Activated gamma-delta T cell (primary cell): Measurements from ENCODE around the gene TANK.
A peak's percentile ranks its signal among the peaks of the same experiment; 100 is the strongest.

Experiments
- DNase-seq: peaks from one replicate; lab custom pipeline; 2025; lab: John Stamatoyannopoulos, UW

TANK gene

DNA sequence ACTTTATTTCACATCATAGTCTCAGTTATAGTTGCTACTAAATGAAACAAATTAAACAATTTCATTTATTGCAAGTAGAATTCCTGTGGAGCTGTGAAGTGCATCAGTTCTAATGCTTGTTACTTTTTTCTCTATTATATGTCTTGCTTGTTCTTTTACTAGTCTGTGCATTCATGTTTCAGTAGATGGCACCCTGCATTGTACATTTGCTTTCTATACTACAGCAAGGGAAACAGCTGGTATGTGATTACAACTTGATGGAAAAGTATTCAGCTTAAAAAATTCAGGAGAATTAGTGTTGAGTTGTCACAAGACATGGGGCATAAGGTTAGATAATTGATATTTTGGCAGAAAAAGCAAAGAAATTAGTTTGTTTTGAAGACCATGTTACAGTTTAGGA is 72.3 kb downstream of the TANK start:
- no peak for DNase-seq

DNA sequence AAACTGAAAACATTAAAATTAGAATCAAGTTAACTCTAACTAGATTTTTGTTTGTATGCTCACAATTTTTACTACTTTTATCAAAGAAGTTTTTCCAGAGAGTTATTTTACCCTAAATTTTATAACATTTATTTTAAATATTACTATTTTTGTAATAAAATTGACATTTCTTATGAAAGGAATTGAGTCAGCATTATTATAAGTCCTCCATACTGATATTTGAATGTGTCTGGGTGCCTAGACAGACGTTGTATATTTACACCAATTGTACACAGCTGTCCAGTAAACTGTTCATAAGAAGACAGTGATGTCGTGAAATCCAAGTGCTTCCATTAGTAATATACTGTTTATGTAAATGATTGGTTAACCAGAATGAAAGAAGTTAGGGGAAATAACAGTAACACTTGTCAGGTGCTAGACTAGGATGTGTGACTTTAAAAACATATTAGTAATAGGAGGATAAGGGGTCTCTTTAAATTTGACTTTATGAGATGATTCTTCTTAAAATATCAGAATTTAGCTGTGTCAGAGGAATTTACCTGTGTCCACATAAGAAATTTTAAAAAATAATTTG is 73.7 kb downstream of the TANK start:
- DNase-seq = no peak

DNA sequence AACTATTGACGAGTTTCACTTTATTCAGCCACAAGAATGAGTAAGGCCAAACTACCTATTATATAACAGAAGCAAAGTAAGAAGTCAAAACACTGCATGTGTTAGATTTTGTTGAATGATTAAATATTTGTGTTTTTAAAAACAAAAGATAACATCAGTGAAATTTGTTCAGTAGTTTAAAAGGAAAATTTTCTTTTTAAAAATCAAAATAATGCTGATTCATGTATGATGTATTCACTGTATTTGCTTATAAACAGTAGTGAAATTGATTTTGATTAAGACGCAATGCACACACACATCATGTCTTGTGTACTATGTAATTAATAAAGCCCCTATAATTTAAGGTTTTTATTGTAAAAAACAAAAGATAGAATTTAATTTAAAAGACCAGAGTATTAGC is 74.4 kb downstream of the TANK start:
- no peak for DNase-seq

DNA sequence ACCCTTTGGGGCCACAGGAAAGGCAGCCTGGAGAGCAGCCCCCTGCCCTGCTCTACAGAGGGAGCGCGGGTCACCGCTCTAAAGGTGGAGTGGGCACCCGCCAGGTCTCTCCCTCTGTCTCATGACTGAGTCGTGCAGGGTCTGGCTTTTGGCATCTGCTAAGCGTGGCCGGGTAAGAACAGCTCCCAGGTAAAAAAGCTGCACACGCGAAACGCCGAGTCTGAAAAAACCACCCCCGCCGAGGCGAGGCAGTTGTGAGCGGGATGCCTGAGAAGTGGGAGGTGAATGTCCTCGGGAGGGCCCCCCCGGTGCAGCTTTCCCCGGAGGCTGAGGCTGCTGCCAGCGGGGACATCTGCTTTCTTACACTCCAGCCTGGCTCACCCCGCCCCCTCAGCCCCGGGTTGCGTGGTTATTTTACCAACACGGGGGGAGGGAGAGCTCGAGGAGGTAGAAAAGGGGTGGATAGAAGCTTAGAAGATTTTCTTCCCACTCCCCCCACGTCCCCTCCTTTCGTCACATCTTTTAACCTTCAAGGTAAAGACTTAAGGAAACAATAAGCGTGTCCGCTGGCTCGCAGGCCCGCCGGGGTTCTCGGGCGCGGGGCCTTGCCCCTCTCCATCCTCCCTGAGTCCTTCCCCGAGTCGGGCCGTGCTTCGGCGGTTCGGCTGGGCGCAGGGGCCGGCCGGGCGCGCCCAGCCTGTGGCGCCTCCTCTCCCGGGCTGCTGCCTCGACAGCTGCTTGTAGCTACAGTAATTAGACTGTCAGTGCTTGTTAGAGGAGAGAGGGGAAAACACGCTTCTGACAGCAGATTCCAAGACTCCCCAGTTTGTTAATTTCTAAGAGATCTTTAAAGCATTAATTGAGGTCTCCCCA is 77.4 kb downstream of the TANK start:
- peak; percentile 14 for DNase-seq

DNA sequence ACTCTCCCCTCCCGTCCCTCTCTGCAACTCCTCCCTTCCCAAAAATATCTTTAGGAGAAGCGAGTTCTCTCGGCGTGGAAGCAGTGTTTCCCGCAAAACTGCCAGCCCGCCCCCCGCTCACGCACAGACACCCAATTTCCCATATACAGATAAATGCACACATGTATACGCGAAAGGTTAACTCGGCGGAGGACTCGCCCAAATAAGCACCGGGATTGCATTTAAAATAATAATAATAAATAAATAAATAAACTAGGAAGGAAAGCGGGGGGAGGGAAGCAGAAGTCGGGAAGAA is 78.0 kb downstream of the TANK start:
- DNase-seq = peak; percentile 0

DNA sequence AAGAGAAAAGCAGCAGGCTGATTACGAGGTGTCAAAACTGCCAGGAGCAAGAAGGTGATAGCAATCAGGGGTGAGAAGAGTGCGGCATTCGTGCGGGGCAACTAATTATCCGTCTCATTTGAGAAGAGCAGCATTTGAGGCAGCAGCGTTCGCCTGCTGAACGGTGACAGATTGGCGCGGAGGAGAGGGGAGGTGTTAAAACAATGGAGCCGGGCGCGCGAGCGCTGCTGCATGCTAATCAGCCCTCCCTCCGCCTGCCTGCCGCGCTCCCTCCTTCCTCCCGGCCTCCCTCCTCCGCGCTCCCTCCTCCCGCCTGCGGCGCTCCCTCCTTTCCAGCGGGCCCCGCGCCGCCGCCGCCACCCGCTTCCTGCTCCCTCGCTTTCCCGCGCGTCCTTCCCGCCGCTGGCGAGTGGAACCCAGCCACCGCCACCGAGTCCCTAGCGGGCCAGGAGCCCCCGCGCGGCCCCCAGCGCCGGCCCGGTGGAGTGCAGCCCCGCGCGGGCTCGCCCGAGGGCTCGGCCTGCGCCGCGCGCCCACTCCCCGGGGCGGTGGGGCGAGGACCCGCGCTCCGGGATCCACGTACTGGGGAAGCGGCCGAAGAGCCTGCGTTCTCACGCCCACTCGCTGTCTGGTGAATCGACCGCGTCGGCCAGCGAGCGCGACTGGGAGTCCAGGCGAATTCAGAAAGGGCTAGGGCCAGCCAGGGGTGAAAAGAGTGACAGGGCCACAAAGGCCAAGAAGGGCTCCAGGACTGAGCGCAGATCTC is 78.5 kb downstream of the TANK start:
- DNase-seq = peak; percentile 26

DNA sequence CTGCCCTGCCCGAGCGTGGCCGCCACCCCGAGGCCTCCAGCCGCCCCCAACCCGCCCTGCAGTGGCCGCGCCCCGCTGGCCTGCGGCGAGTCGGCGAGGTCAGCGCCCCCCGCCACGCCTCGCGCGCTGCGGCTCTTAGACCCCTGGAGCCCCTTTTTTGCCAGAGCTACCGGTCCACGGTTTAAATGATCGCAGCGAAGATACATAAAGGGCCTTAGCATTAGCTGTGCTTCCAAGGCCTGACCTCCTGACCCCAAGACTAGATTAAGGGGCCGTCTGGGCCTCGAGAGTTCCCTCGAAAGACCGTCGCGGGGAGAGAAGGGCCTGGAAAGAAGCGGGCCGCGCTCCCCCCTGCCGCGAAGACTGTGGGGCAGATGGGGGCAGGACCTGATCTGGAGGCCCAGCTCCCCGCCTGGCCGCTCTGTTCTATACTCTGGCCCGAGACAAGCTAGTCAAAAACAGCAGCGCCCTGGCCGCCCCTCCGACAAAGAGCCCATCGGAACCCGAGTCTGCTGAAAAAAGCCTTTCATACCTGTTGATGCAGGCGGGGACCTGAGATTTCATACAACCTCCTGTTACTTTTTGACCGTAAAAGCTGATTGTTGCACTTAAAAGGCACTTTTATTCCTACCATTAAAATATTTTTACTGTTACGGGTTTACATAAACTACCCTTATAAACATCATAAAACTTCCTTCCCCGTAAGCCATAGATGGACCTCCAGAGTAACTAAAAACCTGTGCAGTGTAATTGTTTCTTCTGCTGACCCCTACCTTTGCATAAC is 79.3 kb downstream of the TANK start:
- DNase-seq = peak; percentile 9

DNA sequence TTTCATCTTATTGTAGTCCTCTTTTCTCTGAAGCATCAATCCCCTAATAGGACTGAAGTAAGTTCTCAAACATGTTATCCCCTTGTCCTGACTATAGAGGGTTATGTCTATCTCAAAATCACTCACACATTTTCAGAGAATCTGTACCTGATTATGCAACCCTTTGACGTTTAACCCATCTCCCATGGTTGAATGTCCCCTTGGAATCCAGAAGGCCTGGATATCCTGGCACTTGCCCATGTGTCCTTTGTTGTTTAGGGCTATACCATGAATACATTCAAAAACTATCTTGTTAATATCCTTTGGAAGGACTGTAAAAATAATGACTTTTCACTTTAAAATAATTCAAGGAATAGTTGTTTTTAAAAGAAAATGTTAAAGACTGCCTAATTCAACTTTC is 81.7 kb downstream of the TANK start:
- DNase-seq = no peak

DNA sequence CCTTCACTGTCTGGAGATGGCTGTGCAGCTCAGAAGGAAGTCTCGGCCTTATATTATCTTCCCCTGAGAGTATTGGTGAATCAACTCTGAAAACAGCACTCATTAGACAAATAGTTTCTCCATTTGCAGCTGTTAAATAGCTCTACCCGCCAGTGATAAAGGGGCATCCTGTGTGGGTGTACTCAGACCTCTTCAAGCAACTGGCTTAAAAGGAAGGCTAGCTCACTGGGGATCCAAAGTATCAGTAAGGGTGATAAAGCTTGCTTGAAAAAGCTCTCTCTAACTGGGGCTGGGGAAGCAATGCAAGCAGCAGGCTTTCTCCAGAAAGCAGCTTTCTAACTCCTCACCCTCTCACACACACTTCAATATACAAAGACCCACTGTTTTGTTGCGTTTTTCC is 83.1 kb downstream of the TANK start:
- DNase-seq = no peak

DNA sequence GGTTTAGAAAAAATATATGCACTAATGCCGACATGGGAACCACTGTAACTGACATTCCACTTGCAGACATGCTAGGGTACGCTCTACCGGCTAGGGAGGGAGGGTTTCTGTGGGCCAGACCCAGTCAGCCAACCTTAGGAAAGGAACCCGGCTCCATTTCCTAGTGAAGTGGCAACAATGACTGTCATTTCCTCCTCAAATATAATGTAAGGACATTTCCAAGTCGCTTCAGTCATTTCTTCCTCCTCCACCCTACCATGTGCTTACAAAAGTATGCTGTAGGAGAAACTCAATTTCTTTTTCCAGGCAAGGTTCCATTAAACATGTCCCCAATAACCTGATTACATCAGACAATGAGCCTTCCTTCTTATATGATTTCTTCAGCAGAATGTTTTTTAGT is 83.7 kb downstream of the TANK start:
- no peak for DNase-seq

DNA sequence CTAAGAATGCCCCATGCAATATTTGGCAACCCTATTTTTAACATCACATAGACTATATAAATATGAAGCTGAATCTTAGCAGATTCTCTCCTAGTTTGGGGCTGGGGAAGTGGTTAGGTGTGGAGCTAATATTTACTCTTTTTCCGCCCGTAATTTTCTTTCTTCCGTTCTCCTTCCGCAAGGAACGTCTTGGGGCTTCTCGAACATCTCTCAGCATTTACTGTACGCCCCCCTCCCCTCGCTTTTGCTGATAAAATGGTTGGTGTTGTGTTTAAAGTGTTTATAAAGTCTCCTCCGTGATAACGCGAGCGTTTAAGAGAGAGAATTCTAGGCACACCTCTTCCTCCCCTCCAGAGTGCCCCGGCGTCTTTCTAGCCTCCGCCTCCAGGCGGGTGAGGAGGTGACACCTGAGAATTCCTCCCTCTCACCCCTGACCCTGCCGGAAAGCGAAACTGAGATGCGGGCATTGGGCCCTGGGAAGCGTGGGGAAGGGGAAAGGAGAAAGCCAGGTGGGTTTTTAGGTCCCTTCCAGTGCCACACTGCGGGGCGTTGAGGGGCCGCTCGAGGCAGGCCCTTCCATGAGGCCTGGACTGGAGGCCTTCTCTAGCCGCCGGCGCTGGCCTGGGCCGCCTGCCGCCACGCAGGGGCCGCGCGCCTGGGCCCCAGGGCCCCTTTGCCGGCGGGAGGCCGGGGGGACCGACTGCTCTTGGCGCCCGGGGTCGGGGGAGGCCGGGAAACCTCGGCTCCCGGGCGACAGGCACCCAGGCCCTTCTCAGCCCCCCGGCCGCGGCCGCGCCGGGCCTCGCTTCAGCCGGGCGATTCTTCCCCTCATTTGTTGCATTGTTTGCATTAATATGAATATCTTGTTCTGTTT is 84.4 kb downstream of the TANK start:
- peak; percentile 22 for DNase-seq

DNA sequence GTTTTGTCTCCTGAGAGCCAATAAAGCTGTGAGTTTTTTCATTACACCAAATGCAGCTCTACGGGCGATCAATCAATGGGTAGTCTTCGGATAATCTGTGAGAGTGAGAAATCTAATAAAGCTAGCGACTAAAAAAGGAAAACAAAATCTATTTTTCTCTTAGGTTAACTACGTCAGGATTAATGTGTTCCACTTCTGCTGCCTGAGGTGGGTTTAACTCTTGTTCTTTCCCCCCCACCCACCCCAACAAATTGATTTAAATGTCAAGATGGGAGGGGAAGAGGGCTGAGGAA is 85.0 kb downstream of the TANK start:
- no peak for DNase-seq

DNA sequence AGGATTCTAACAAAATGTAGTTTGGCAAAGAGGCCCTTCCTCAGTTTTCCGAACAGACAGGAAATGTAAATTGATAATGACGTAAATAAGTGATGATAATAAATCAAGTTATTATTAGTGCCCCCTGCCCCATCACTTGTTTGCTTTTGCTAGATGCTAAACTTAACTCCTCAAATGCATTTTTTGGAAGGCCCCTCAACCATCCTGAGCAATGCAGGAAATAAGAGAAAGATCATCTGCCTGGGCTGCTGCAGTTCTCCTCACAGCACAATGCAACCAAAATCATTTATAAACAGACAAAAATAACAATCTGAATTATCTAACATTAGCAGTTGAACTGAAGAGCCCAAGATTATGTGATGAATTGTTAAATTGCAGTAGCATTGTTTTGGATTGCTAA is 85.4 kb downstream of the TANK start:
- no peak for DNase-seq

DNA sequence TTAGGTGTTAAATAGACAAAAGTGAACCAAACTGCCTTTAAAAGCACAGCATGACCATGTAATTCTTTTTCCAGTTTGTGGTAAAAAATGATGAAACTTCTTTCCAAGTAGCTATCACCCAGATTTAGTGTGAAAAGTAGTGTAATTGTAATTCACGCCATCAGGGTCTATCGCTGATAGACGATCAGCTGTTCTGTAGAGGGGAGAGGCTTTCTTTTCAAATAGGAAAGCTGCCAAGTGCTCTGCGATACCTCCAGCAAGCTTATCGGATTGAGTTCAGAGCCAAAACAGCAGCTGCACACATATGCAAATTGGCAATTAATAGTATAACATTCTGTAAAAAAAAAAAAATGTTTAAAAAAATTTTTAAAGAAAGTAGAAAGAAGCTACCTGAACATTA is 86.1 kb downstream of the TANK start:
- DNase-seq = no peak

DNA sequence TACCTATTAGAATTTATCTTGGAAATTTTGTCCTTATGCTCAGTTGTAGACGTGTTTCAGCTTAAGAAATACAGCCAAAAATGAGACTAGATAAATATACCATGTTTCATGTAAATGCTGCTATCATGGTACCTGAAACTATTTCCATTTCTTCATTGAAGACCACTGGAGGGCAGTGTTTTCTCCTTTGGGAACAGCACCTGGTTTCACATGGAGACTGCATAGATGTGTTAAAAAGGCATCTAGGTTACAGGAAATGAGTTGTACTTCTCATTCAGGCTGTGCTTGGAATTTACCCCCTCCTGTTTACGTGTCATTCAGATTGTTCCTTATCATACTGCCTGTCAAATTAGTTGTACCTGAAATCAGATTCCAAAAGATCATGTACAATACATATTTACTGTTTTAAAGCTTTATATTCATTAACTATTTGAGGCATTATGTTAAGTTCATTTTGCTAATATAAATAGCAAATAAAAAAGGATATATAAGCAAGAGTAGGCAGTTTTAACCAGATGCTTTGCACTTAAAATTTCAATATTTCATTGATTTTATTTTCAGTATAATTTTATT is 90.7 kb downstream of the TANK start:
- no peak for DNase-seq

DNA sequence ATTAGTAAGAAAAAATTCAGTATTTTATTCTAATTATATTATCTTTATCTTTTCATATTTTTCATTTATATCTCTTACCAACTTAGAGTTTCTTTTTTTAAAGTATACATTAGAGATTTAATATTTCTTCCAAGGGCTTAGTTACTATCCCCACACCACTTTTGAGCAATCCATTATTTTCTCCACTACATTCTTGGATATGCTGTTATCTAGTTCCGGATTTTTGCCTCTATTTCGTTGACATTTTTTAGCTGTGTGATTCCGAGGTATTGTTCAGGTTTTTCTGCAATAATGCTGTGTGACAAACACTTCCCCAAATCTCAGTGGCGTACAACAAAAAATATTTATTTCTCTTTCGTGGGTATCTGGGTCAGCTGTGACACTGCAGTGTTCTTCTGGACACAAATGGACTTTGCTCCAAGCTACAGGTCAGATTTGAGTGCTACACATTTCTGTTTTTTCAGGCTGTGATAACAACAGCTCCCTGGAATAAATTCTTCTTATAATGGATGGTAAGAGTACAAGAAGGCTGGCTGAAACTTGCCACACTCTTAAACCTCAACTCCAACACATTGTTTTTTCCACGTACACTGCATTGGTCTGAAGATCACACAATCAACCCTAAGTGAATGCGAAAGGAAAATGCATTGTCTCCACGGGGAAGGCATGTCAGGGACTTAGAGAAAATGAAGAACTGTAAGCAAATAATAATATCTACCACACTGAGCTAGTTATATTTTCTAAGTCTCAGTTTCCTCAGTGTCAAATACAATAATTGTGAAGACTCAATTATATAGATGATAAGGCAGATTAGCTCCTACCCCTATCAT is 97.1 kb downstream of the TANK start:
- no peak for DNase-seq

DNA sequence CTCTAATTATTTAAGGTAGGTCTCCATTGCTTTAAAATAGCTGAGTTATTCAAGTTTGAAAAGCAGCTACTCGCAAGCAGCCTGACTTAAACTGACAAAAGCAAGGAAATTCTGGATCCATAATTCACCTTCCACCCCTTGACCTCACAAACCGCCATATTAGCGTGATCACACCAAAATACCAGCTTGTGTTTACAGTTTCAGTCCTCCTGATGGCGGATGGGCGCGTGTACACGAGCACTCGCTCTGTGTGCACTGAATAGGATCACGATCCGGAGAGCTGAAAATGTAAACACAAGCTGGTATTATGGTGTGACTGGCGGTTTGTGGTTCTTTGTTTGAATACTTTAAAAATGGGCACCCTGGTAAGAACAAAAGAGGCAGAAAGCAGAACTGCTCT is 105.6 kb downstream of the TANK start:
- no peak for DNase-seq

DNA sequence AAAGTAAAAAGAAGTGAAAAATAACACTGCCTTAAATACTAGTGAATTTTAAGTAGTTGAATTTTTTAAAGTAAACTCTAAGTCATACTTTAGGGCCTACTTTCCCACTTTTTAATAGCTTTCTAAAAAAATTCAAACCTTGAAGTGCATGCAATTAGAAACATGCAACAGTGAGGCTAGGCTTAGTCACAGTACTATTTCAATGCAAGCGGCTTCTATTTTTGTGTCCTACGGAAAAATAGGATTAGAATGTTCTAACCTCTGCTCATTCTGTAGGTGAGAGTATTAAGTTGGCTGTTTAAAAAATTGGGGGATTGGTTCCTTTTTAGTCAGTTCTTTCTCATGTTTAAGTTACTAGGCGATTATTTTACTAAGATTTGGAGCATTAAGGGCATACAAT is 108.9 kb downstream of the TANK start:
- no peak for DNase-seq

DNA sequence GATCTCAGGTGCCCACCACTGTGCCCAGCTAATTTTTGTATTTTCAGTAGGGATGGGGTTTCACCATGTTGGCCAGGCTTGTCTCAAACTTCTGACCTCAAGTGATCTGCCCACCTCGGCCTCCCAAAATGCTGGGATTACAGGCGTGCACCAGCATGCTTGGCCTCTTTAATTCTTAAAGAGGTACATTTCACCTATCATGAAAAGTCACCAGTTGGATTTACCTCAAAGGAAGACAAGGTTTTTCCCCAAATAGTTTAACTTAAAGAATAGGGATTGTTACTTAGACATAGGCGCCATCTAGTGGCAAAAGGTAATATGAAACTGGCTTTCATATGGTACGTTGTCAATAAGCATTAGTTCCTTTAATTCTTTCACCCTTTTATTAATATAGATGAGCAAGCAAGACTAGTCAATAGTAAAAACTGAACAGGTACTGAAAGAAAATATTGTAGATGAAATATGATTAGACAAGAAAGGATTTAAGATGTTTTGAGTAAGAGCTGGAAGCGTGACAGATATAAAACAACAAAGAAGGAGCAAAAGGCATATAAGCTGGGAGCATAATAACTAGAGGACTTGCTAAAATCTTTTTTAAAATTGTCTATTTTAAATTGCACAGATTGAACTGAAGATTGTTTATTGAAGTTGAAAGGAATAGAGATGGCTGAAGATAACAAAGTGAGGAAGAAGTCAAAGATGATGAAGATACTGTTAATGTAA is 113.0 kb downstream of the TANK start:
- DNase-seq = no peak
